Measurements from ENCODE around the gene TIMP2. TPM values are rescaled to one million over a fixed set of nuclear protein-coding genes. Genes with fewer than 3 reads are reported as not detected.

TIMP2 gene
- total and polyA plus RNA-seq, 2 of the 4 experiments (the other 2 are of a cell fraction), result 43.9 to 416 TPM

DNA sequence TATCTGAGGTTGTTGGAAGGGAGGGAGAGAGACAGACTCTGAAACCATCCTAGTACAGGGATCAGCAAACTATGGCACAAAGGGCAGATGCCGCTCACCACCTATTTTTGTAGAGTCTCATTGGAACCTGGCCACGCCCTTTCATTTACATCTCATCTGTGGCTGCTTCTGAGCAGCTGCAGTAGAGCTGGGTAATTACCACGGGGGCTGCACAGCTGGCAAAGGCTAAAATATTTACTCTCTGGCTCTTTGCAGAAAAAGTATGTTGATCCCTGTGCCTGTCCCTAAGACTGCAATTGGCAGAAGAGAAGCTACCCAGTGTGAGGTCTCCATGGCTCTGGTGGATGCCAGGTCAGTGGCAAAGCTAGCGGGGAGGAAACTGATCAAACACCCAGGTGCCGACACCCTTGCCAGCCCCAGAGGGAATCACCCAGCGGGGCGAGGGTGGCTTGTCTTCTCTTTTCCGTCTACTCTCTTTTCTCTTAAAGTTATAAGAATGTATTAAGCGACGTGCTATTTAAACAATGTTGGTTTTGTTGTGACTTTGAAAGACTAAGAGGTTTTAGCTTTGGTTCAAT, 36.2 kb downstream of the TIMP2 start:
- no peak overlapping the region for H2AFZ ChIP-seq (replicated peaks; ENCODE audit: low read length, poor library complexity)
- H3K27ac ChIP-seq (ENCODE audit: insufficient read depth, low read length), result no peak overlapping the region
- TF ChIP-seq RFX5 (IDR thresholded peaks at IDR 0.05; ENCODE audit: low read depth, low read length), result no peak
- TF ChIP-seq MAFK (IDR thresholded peaks at IDR 0.05; ENCODE audit: low read depth, low read length), result no peak
- TF ChIP-seq, protein P1, sequence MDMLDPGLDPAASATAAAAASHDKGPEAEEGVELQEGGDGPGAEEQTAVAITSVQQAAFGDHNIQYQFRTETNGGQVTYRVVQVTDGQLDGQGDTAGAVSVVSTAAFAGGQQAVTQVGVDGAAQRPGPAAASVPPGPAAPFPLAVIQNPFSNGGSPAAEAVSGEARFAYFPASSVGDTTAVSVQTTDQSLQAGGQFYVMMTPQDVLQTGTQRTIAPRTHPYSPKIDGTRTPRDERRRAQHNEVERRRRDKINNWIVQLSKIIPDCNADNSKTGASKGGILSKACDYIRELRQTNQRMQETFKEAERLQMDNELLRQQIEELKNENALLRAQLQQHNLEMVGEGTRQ (IDR thresholded peaks at IDR 0.05; ENCODE audit: low read depth, low read length), result no peak
- no peak for TF ChIP-seq BHLHE40 (IDR thresholded peaks at IDR 0.05; ENCODE audit: low read depth, low read length)
- no peak for TF ChIP-seq SMC3 (IDR thresholded peaks at IDR 0.05; ENCODE audit: low read depth, low read length)
- no peak for TF ChIP-seq POLR2A (IDR thresholded peaks at IDR 0.05; ENCODE audit: low read depth, low read length)
- no peak for TF ChIP-seq FOS (IDR thresholded peaks at IDR 0.05; ENCODE audit: low read depth, low read length)
- TF ChIP-seq MXI1 (IDR thresholded peaks at IDR 0.05; ENCODE audit: borderline replicate concordance, low read depth, low read length), result no peak
- TF ChIP-seq RAD21 (IDR thresholded peaks at IDR 0.05; ENCODE audit: low read length), result no peak
- no peak for TF ChIP-seq CEBPB (IDR thresholded peaks at IDR 0.05; ENCODE audit: low read depth, low read length)
- TF ChIP-seq, protein P2, sequence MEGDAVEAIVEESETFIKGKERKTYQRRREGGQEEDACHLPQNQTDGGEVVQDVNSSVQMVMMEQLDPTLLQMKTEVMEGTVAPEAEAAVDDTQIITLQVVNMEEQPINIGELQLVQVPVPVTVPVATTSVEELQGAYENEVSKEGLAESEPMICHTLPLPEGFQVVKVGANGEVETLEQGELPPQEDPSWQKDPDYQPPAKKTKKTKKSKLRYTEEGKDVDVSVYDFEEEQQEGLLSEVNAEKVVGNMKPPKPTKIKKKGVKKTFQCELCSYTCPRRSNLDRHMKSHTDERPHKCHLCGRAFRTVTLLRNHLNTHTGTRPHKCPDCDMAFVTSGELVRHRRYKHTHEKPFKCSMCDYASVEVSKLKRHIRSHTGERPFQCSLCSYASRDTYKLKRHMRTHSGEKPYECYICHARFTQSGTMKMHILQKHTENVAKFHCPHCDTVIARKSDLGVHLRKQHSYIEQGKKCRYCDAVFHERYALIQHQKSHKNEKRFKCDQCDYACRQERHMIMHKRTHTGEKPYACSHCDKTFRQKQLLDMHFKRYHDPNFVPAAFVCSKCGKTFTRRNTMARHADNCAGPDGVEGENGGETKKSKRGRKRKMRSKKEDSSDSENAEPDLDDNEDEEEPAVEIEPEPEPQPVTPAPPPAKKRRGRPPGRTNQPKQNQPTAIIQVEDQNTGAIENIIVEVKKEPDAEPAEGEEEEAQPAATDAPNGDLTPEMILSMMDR (conservative IDR thresholded peaks at IDR 0.05; ENCODE audit: low read depth, low read length), result no peak
- TF ChIP-seq RCOR1 (IDR thresholded peaks at IDR 0.05; ENCODE audit: insufficient replicate concordance, low read length), result no peak
- TF ChIP-seq, protein P3, sequence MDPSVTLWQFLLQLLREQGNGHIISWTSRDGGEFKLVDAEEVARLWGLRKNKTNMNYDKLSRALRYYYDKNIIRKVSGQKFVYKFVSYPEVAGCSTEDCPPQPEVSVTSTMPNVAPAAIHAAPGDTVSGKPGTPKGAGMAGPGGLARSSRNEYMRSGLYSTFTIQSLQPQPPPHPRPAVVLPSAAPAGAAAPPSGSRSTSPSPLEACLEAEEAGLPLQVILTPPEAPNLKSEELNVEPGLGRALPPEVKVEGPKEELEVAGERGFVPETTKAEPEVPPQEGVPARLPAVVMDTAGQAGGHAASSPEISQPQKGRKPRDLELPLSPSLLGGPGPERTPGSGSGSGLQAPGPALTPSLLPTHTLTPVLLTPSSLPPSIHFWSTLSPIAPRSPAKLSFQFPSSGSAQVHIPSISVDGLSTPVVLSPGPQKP (IDR thresholded peaks at IDR 0.05; ENCODE audit: borderline replicate concordance, low read depth, low read length), result no peak
- no peak for TF ChIP-seq MAZ (IDR thresholded peaks at IDR 0.05; ENCODE audit: borderline replicate concordance, low read depth, low read length)
- no peak for TF ChIP-seq NFE2L2 (IDR thresholded peaks at IDR 0.05; ENCODE audit: low read depth, low read length)
- peaks cover 39% of the 10 kb centered on the region for H3K9me1 ChIP-seq (ENCODE audit: insufficient read depth, low read length)
- no peak overlapping the region for H4K8ac ChIP-seq (ENCODE audit: low read depth in 2 of 2, low read length in 2 of 2)
- no peak overlapping the region for H2BK5ac ChIP-seq (ENCODE audit: low read depth, low read length, poor library complexity, severe bottlenecking)
- in situ Hi-C loops (cut with MboI; ENCODE audit: low sequenced_read_pairs) (no loop called here), dilution Hi-C loops (cut with HindIII; ENCODE audit: low sequenced_read_pairs, unreplicated experiment) (no loop called here), intact Hi-C loops (cut with micrococcal nuclease) (no loop called here)
- CTCF ChIA-PET, result no interaction called here
- peaks cover 85% of the 10 kb centered on the region for H4K20me1 ChIP-seq (ENCODE audit: insufficient read depth, low read length)
- H3K9me3 ChIP-seq (ENCODE audit: control insufficient read depth, insufficient read depth, low read length), result no peaks in the 10 kb centered on the region
- 0 out of 2 replicates have a peak overlapping the region, but pooled peaks have one; percentile 28 for H3K14ac ChIP-seq (replicated peaks; ENCODE audit: low read depth, low read length)
- no peak overlapping the region for H3K18ac ChIP-seq (ENCODE audit: low read depth, low read length)
- DNase-seq (no peak), ATAC-seq (ENCODE audit: low read depth) (no peak)
- peak overlapping the region; percentile 59 for H2AK9ac ChIP-seq (replicated peaks; ENCODE audit: low read depth, low read length, poor library complexity)
- H3K4ac ChIP-seq (ENCODE audit: low read depth, low read length), result no peak overlapping the region
- H3K79me1 ChIP-seq (ENCODE audit: low read depth in 1 of 2, low read length in 2 of 2), result peaks cover 39 to 98% of the 10 kb centered on the region in 2 experiments
- no peak overlapping the region for H2BK120ac ChIP-seq (ENCODE audit: low read depth, low read length)
- no peaks in the 10 kb centered on the region for H3K27me3 ChIP-seq (ENCODE audit: control insufficient read depth, insufficient read depth, low read length)
- H4K5ac ChIP-seq (ENCODE audit: low read depth, low read length), result no peak overlapping the region
- H3K23ac ChIP-seq (ENCODE audit: low read depth, low read length), result peak overlapping the region; percentile 43; the same call in 1 of the 2 replicates
- no peak overlapping the region for H2AK5ac ChIP-seq (ENCODE audit: low read depth, low read length)
- no TSS peak for BruUV-seq (replicated peaks)
- no peak overlapping the region for H2BK20ac ChIP-seq (ENCODE audit: low read depth, low read length)
- no peak overlapping the region for H3K56ac ChIP-seq (ENCODE audit: extremely low read depth, insufficient read depth, low read length)
- peaks cover 20% of the 10 kb centered on the region; the same call in 1 of the 2 replicates for H3K36me3 ChIP-seq (ENCODE audit: control insufficient read depth, insufficient read depth, low read length)
- H3K4me3 ChIP-seq (ENCODE audit: insufficient read depth, low read depth, low read length), result no peak overlapping the region
- no peak overlapping the region for H3K9ac ChIP-seq (ENCODE audit: low read depth, low read length)
- H2BK15ac ChIP-seq (ENCODE audit: low read depth, low read length), result no peak overlapping the region
- WGBS, 2 experiments (ENCODE audit: extremely low coverage in 2 of 2, insufficient read length in 1 of 2), result 67% methylated on average over 4 of the region's 10 CpGs; no CpG with 5 or more reads in 1 of the 2 experiments
- POLR2A ChIA-PET (ENCODE audit: unreplicated experiment), result no interaction called here
- peaks cover 31% of the 10 kb centered on the region for H3K4me1 ChIP-seq (ENCODE audit: control insufficient read depth, insufficient read depth, low read length)
- no peak overlapping the region for H3K4me2 ChIP-seq (ENCODE audit: low read depth, low read length)
- H4K91ac ChIP-seq (ENCODE audit: insufficient read depth, low read depth, low read length), result no peak overlapping the region
